HG03139 (cell line): Measurements from ENCODE around the gene LRBA.

Source experiments
- ATAC-seq: cut with Tn5 transposase; IDR thresholded peaks from one replicate; pipeline ENCODE4 v1.9.1; 2021; ENCODE audit not compliant: unreplicated experiment

LRBA gene

GRCh38 chr4:150385606-150386005 is 629.5 kb downstream of the LRBA start:
- ATAC-seq, result no peak

GRCh38 chr4:150384249-150384648 is 630.8 kb downstream of the LRBA start:
- ATAC-seq, result no peak

GRCh38 chr4:150382028-150382427 is 633.1 kb downstream of the LRBA start:
- ATAC-seq, result no peak

- ATAC-seq, result no peak
Observed at GRCh38 chr4:150381609-150382008, 633.5 kb downstream of the LRBA start.

- no peak for ATAC-seq
Observed at GRCh38 chr4:150381036-150381435, 634.0 kb downstream of the LRBA start.

GRCh38 chr4:150379454-150379853 is 635.6 kb downstream of the LRBA start:
- ATAC-seq, result no peak

- ATAC-seq, result no peak
Observed at GRCh38 chr4:150375025-150375424, 640.1 kb downstream of the LRBA start.

GRCh38 chr4:150371869-150372268 is 643.2 kb downstream of the LRBA start:
- ATAC-seq, result no peak

GRCh38 chr4:150369434-150370380 is 645.4 kb downstream of the LRBA start:
- no peak for ATAC-seq

- no peak for ATAC-seq
Observed at GRCh38 chr4:150368667-150369066, 646.4 kb downstream of the LRBA start.

- no peak for ATAC-seq
Observed at GRCh38 chr4:150367326-150367725, 647.8 kb downstream of the LRBA start.

- ATAC-seq, result no peak
Observed at GRCh38 chr4:150366487-150366999, 648.5 kb downstream of the LRBA start.

GRCh38 chr4:150363721-150364688 is 651.1 kb downstream of the LRBA start:
- peak; percentile 54 for ATAC-seq

GRCh38 chr4:150358691-150359090 is 656.4 kb downstream of the LRBA start:
- no peak for ATAC-seq

GRCh38 chr4:150357829-150358228 is 657.3 kb downstream of the LRBA start:
- no peak for ATAC-seq

- no peak for ATAC-seq
Observed at GRCh38 chr4:150355858-150356455, 659.1 kb downstream of the LRBA start.

- no peak for ATAC-seq
Observed at GRCh38 chr4:150355418-150355817, 659.7 kb downstream of the LRBA start.

GRCh38 chr4:150354214-150354796 is 660.8 kb downstream of the LRBA start:
- ATAC-seq, result no peak

- no peak for ATAC-seq
Observed at GRCh38 chr4:150348079-150348478, 667.0 kb downstream of the LRBA start.

GRCh38 chr4:150345207-150345744 is 669.8 kb downstream of the LRBA start:
- no peak for ATAC-seq
